A549 (cell line): Measurements from ENCODE around the gene MTF1.

Source experiments
- CEBPB ChIP-seq, 2 experiments: fragments of >200 bp in 1 of 2; sonication (Bioruptor Twin) in 1 of 2; formaldehyde crosslinking in 1 of 2; IDR thresholded peaks; 2 replicates each; pipeline ENCODE4 v1.6.1; 2012 to 2016
- EHMT2 ChIP-seq: fragments of 200-600 bp; sonication (generic); IDR thresholded peaks from 2 replicates; pipeline ENCODE4 v1.6.1; 2016; ENCODE audit warnings: antibody characterized with exemption, low read depth, mild to moderate bottlenecking, moderate library complexity
- FOXS1 ChIP-seq: fragments of 250-450 bp; sonication (Bioruptor Pico); IDR thresholded peaks from 2 replicates; pipeline ENCODE4 v1.5.0; 2020; ENCODE audit warnings: mild to moderate bottlenecking, moderate library complexity
- HEYL ChIP-seq: fragments of 250-450 bp; sonication (Bioruptor Pico); IDR thresholded peaks from 2 replicates; pipeline ENCODE4 v1.8.0; 2021; ENCODE audit warnings: mild to moderate bottlenecking, moderate library complexity
- MAZ ChIP-seq: fragments of 150-350 bp; IDR thresholded peaks from 2 replicates; pipeline ENCODE4 v1.6.1; 2014; ENCODE audit warnings: antibody characterized with exemption, low read depth, low read length, borderline replicate concordance
- POLR2A ChIP-seq: IDR thresholded peaks from 2 replicates; pipeline ENCODE4 v1.6.1; 2012; ENCODE audit warnings: mild to moderate bottlenecking, low read length
- RAD21 ChIP-seq, 2 experiments: fragments of >200 bp in 1 of 2; sonication (Bioruptor Twin) in 1 of 2; formaldehyde crosslinking in 1 of 2; IDR thresholded peaks in 1 of 2; conservative IDR thresholded peaks in 1 of 2; 2 replicates in 1 of 2; 3 replicates in 1 of 2; pipeline ENCODE4 v1.6.1; 2012 to 2018; ENCODE audit warnings: inconsistent platforms in 1 of 2
- RNF2 ChIP-seq: fragments of 200-600 bp; sonication (generic); IDR thresholded peaks from 2 replicates; pipeline ENCODE4 v1.6.1; 2016; ENCODE audit warnings: low read depth, mild to moderate bottlenecking, antibody characterized with exemption, moderate library complexity, borderline replicate concordance
- ZFP36 ChIP-seq: fragments of 450-650 bp; IDR thresholded peaks from 2 replicates; pipeline ENCODE4 v1.6.1; 2014; ENCODE audit warnings: borderline replicate concordance; ENCODE audit not compliant: partially characterized antibody
- TF ChIP-seq, protein P1 (sequence below): fragments of >200 bp; sonication (Bioruptor Twin); formaldehyde crosslinking; IDR thresholded peaks from 3 replicates; pipeline ENCODE4 v1.5.1; 2016
- TF ChIP-seq, protein P2 (sequence below): IDR thresholded peaks from 2 replicates; pipeline ENCODE4 v1.6.1; 2012
- TF ChIP-seq, protein P3 (sequence below): IDR thresholded peaks from 2 replicates; pipeline ENCODE4 v1.6.1; 2012

GRCh38 chr1:37792943-37793686, 66.3 kb downstream of the MTF1 start:
- TF ChIP-seq, protein P1, sequence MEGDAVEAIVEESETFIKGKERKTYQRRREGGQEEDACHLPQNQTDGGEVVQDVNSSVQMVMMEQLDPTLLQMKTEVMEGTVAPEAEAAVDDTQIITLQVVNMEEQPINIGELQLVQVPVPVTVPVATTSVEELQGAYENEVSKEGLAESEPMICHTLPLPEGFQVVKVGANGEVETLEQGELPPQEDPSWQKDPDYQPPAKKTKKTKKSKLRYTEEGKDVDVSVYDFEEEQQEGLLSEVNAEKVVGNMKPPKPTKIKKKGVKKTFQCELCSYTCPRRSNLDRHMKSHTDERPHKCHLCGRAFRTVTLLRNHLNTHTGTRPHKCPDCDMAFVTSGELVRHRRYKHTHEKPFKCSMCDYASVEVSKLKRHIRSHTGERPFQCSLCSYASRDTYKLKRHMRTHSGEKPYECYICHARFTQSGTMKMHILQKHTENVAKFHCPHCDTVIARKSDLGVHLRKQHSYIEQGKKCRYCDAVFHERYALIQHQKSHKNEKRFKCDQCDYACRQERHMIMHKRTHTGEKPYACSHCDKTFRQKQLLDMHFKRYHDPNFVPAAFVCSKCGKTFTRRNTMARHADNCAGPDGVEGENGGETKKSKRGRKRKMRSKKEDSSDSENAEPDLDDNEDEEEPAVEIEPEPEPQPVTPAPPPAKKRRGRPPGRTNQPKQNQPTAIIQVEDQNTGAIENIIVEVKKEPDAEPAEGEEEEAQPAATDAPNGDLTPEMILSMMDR = no peak
- TF ChIP-seq EHMT2 (no peak), MAZ (no peak), ZFP36 (no peak), RAD21 (conservative IDR thresholded peaks at IDR 0.05 in 1 of 2, IDR thresholded peaks at IDR 0.05 in 1 of 2) (no peak), RNF2 (no peak), CEBPB (IDR thresholded peaks at IDR 0.05) (no peak), HEYL (CRISPR knock-in tag) (no peak), POLR2A (no peak), FOXS1 (CRISPR knock-in tag) (no peak)
- TF ChIP-seq, protein P2, sequence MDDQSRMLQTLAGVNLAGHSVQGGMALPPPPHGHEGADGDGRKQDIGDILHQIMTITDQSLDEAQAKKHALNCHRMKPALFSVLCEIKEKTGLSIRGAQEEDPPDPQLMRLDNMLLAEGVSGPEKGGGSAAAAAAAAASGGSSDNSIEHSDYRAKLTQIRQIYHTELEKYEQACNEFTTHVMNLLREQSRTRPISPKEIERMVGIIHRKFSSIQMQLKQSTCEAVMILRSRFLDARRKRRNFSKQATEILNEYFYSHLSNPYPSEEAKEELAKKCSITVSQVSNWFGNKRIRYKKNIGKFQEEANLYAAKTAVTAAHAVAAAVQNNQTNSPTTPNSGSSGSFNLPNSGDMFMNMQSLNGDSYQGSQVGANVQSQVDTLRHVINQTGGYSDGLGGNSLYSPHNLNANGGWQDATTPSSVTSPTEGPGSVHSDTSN = no peak
- TF ChIP-seq, protein P3, sequence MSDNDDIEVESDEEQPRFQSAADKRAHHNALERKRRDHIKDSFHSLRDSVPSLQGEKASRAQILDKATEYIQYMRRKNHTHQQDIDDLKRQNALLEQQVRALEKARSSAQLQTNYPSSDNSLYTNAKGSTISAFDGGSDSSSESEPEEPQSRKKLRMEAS = no peak
